Measurements from ENCODE around the gene PRRT1. TPM values are rescaled to one million over a fixed set of nuclear protein-coding genes. Genes with fewer than 3 reads are reported as not detected.
"Not testable (repeated sequence)": the region's sequence is repeated elsewhere in the genome, so short reads cannot be mapped to it uniquely, and the experiment has no call there.

The PRRT1 gene
- total RNA-seq, 2 donors from 2014 or later = 3.8 to 6.8 TPM

- no peaks in the 10 kb centered on the region for H3K27me3 ChIP-seq (replicated peaks; ENCODE audit: insufficient read depth)
- H3K9me3 ChIP-seq = no peaks in the 10 kb centered on the region
- peaks cover 10% of the 10 kb centered on the region for H3K36me3 ChIP-seq
- ATAC-seq (ENCODE audit: insufficient number of reproducible peaks, low FRiP score, low read depth) (no peak), DNase-seq (ENCODE audit: low spot score) (no peak)
- H3K27ac ChIP-seq = peak overlapping the region; percentile 6 to 74
- TF ChIP-seq CTCF (IDR thresholded peaks at IDR 0.05) = no peak
- H3K4me3 ChIP-seq = no peak overlapping the region
- H3K4me1 ChIP-seq (ENCODE audit: control insufficient read depth in 1 of 2, low read depth in 2 of 2) = peaks cover 13 to 39% of the 10 kb centered on the region in 2 donors
Measured at GRCh38 chr6:32187009-32187709, 35.4 kb upstream of the PRRT1 start.

- not testable (repeated sequence) for H3K9me3 ChIP-seq; H3K27me3 ChIP-seq (replicated peaks; ENCODE audit: insufficient read depth); DNase-seq (ENCODE audit: low spot score); H3K4me3 ChIP-seq; ATAC-seq (ENCODE audit: insufficient number of reproducible peaks, low FRiP score, low read depth)
- H3K4me1 ChIP-seq (ENCODE audit: control insufficient read depth in 1 of 2, low read depth in 2 of 2) = peaks cover 12 to 36% of the 10 kb centered on the region in 2 donors
- H3K36me3 ChIP-seq = peaks cover 10% of the 10 kb centered on the region
- H3K27ac ChIP-seq = peak overlapping the region; percentile 61 to 74
Measured at GRCh38 chr6:32186151-32186840, 34.6 kb upstream of the PRRT1 start.

- H3K4me1 ChIP-seq (ENCODE audit: control insufficient read depth in 1 of 2, low read depth in 2 of 2) = peaks cover 7 to 30% of the 10 kb centered on the region in 2 donors
- not testable (repeated sequence) for H3K27me3 ChIP-seq (replicated peaks; ENCODE audit: insufficient read depth); H3K9me3 ChIP-seq; H3K4me3 ChIP-seq
- peak overlapping the region; percentile 61 to 74 for H3K27ac ChIP-seq
- peak; percentile 72 for DNase-seq (ENCODE audit: low spot score)
- H3K36me3 ChIP-seq = peaks cover 10% of the 10 kb centered on the region
- ATAC-seq (ENCODE audit: insufficient number of reproducible peaks, low FRiP score, low read depth) = peak; percentile 57
Measured at GRCh38 chr6:32185681-32186131, 34.0 kb upstream of the PRRT1 start.

GRCh38 chr6:32184084-32184640 lies 32.4 kb upstream of the PRRT1 start, which contains the start of gene AGER:
TSS of gene AGER (minus strand) at chr6:32184253. CDS start at chr6:32184222, 31 bp downstream.
- Histone ChIP-seq H3K27ac (peak within 1 kb of the TSS; percentile 61 to 74), H3K4me1 (ENCODE audit: control insufficient read depth in 1 of 2, low read depth in 2 of 2) (peaks cover 16 to 42% of the 10 kb centered on the region in 2 donors), H3K4me3 (no peak within 1 kb of the TSS), H3K36me3 (peaks cover 15% of the 10 kb centered on the region), H3K27me3 (replicated peaks; ENCODE audit: insufficient read depth) (no peaks in the 10 kb centered on the region), H3K9me3 (no peaks in the 10 kb centered on the region)
- TF ChIP-seq CTCF (IDR thresholded peaks at IDR 0.05) = no peak
- DNase-seq (ENCODE audit: low spot score) = no peak
- no peak for ATAC-seq (ENCODE audit: insufficient number of reproducible peaks, low FRiP score, low read depth)

GRCh38 chr6:32183483-32184083 lies 31.8 kb upstream of the PRRT1 start:
- Histone ChIP-seq H3K27me3 (replicated peaks; ENCODE audit: insufficient read depth) (no peaks in the 10 kb centered on the region), H3K4me1 (ENCODE audit: control insufficient read depth in 1 of 2, low read depth in 2 of 2) (peaks cover 15 to 42% of the 10 kb centered on the region in 2 donors), H3K27ac (no peak overlapping the region), H3K4me3 (no peak overlapping the region), H3K9me3 (no peaks in the 10 kb centered on the region), H3K36me3 (peaks cover 15% of the 10 kb centered on the region)
- ATAC-seq (ENCODE audit: insufficient number of reproducible peaks, low FRiP score, low read depth) (no peak), DNase-seq (ENCODE audit: low spot score) (no peak)
- no peak for TF ChIP-seq CTCF (IDR thresholded peaks at IDR 0.05)

- H3K4me1 ChIP-seq (ENCODE audit: control insufficient read depth in 1 of 2, low read depth in 2 of 2) = peaks cover 13 to 37% of the 10 kb centered on the region in 2 donors
- H3K27me3 ChIP-seq (replicated peaks; ENCODE audit: insufficient read depth) = no peaks in the 10 kb centered on the region
- no peak for TF ChIP-seq CTCF (IDR thresholded peaks at IDR 0.05)
- H3K36me3 ChIP-seq = peaks cover 15% of the 10 kb centered on the region
- DNase-seq (ENCODE audit: low spot score) = no peak
- ATAC-seq (ENCODE audit: insufficient number of reproducible peaks, low FRiP score, low read depth) = no peak
- H3K9me3 ChIP-seq = no peaks in the 10 kb centered on the region
- no peak overlapping the region for H3K27ac ChIP-seq
- H3K4me3 ChIP-seq = no peak overlapping the region
Measured at GRCh38 chr6:32183030-32183429, 31.3 kb upstream of the PRRT1 start.

All from thoracic aorta (tissue), 2 donors.